ENCODE data around the gene CCDC92B.

CCDC92B gene

DNA sequence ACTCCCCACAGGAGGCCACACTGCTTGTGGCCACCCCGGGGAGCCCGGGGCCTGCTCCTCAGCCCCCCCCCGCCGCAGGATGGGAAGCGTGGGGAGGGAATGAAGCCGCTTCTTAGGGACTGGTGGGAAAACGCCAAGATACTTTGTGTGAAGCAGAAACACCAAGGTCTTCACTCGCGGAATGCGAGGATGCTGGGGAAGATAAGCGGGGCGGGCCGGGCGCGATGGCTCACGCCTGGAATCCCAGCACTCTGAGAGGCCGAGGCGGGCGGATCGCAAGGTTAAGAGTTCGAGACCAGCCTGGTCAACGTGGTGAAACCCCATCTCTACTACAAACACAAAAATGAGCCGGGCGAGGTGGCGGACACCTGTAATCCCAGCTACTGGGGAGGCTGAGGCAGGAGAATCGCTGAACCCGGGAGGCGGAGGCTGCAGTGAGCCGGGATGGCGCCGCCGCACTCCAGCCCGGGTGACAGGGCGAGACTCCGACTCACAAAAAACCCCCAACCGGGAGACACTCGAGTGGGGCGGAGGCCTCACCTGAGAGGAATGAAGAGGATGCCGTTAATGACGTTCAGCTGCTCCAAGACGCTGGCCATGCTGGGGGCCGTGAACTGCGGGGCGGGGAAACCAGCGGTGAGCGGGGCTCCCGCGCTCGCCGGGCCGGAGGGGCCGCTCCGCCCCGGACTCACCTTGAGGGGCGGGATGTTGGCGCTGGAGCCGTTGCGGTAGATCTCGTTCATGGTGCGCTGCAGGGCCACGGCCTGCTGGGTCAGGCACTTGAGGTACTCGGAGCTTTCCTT lies 58.2 kb downstream of the CCDC92B start:
- Histone ChIP-seq H2BK15ac (ENCODE audit: low read length) (no peak overlapping the region), H3K9ac (ENCODE audit: low read depth, low read length, poor library complexity) (no peak overlapping the region), H3K4me1 (ENCODE audit: control insufficient read depth in 2 of 2, insufficient read depth in 1 of 2, low read depth in 1 of 2, low read length in 2 of 2) (no peaks in the 10 kb centered on the region), H2BK12ac (ENCODE audit: low read length) (no peak overlapping the region), H4K8ac (ENCODE audit: low read depth, low read length) (no peak overlapping the region), H3K4me3 (ENCODE audit: low read length in 2 of 2) (no peak overlapping the region), H3K23ac (ENCODE audit: low read depth, low read length, poor library complexity) (no peak overlapping the region), H3K9me3 (replicated peaks in 1 of 2; ENCODE audit: control insufficient read depth in 2 of 2, insufficient read depth in 1 of 2, low read depth in 1 of 2, low read length in 2 of 2) (no peaks in the 10 kb centered on the region), H3K27ac (replicated peaks; ENCODE audit: low read length) (no peak overlapping the region), H3K14ac (ENCODE audit: low read length) (no peak overlapping the region), H3K79me1 (ENCODE audit: low read depth, low read length) (peaks cover 2% of the 10 kb centered on the region), H3K27me3 (ENCODE audit: control insufficient read depth in 3 of 3, insufficient read depth in 3 of 3, low read depth in 1 of 3, low read length in 3 of 3) (no peaks in the 10 kb centered on the region), H4K91ac (ENCODE audit: low read depth, low read length, poor library complexity) (no peak overlapping the region), H2BK120ac (ENCODE audit: low read depth, low read length) (no peak overlapping the region), H2BK5ac (ENCODE audit: low read length) (peak overlapping the region; percentile 35), H3K4me2 (ENCODE audit: insufficient read depth, low read length, poor library complexity, severe bottlenecking) (no peak overlapping the region), H3K18ac (ENCODE audit: low read length) (no peak overlapping the region), H2AK5ac (ENCODE audit: low read depth, low read length) (no peak overlapping the region), H2AFZ (ENCODE audit: low read length) (no peak overlapping the region), H3K36me3 (replicated peaks in 1 of 2; ENCODE audit: control insufficient read depth in 2 of 2, insufficient read depth in 2 of 2, low read length in 2 of 2) (peaks cover 5 to 43% of the 10 kb centered on the region in 2 donors), H3K4ac (ENCODE audit: low read length) (no peak overlapping the region)
- no peak for DNase-seq (ENCODE audit: low spot score)
- WGBS, 2 donors (ENCODE audit: extremely low coverage in 2 of 2, insufficient read length in 2 of 2, insufficient replicate concordance in 1 of 2) = no CpG with 5 or more reads among the region's 62 CpGs

DNA sequence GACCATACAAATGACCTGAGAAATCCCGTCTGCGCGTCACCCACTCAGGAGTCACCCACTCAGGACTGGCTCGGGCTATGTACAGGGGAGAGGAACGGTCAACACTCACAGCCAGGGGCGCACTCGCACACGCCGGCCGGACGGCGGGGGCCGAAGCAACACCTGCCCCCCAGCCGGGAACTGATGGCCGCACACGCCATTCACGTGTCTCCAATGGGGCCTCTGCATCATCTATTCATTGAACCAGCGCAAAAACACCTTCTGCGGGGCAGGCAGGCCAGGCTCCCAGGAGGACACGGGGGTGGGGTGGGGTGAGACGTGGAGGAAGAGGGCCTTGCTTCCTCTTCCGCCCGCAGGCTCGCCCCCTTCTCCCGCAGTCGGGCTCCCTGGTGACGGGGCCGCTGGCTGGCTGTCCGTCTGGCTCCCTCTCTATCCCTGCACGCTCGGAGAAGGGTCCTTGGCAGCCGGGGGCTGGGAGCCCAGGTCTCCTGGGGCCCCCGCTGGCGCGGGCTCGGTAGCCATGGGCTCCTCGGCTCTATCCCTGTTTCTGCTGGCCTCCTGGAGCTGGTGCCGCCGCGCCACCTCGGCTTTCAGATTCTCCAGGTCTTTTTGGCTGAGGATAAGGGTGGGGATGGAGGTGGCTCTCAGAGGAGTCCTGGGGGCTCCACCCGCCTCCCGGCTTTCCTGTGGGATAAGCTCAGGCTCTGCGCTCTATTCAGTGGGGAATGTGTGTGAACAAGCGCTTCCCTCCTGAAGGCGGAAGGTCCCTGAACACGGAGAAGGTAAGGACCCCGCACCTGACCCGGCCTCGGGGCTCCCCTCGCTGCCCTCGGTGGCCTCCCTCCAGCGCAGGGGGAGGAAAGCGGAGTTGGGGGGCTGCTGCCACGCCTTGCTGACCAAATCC lies 59.0 kb downstream of the CCDC92B start:
- Histone ChIP-seq H3K4me3 (ENCODE audit: low read length in 2 of 2) (no peak overlapping the region), H3K14ac (ENCODE audit: low read length) (no peak overlapping the region), H3K23ac (ENCODE audit: low read depth, low read length, poor library complexity) (peak overlapping the region; percentile 34), H3K4me1 (ENCODE audit: control insufficient read depth in 2 of 2, insufficient read depth in 1 of 2, low read depth in 1 of 2, low read length in 2 of 2) (no peaks in the 10 kb centered on the region), H4K8ac (ENCODE audit: low read depth, low read length) (no peak overlapping the region), H2BK15ac (ENCODE audit: low read length) (no peak overlapping the region), H3K4ac (ENCODE audit: low read length) (no peak overlapping the region), H2AK5ac (ENCODE audit: low read depth, low read length) (no peak overlapping the region), H3K18ac (ENCODE audit: low read length) (no peak overlapping the region), H3K27me3 (ENCODE audit: control insufficient read depth in 3 of 3, insufficient read depth in 3 of 3, low read depth in 1 of 3, low read length in 3 of 3) (no peaks in the 10 kb centered on the region), H3K4me2 (ENCODE audit: insufficient read depth, low read length, poor library complexity, severe bottlenecking) (no peak overlapping the region), H2BK12ac (ENCODE audit: low read length) (no peak overlapping the region), H4K91ac (ENCODE audit: low read depth, low read length, poor library complexity) (no peak overlapping the region), H2BK5ac (ENCODE audit: low read length) (no peak overlapping the region), H3K79me1 (ENCODE audit: low read depth, low read length) (peaks cover 2% of the 10 kb centered on the region), H3K36me3 (replicated peaks in 1 of 2; ENCODE audit: control insufficient read depth in 2 of 2, insufficient read depth in 2 of 2, low read length in 2 of 2) (peaks cover 4 to 36% of the 10 kb centered on the region in 2 donors), H2BK120ac (ENCODE audit: low read depth, low read length) (no peak overlapping the region), H2AFZ (ENCODE audit: low read length) (no peak overlapping the region), H3K9me3 (replicated peaks in 1 of 2; ENCODE audit: control insufficient read depth in 2 of 2, insufficient read depth in 1 of 2, low read depth in 1 of 2, low read length in 2 of 2) (no peaks in the 10 kb centered on the region), H3K9ac (ENCODE audit: low read depth, low read length, poor library complexity) (no peak overlapping the region), H3K27ac (replicated peaks; ENCODE audit: low read length) (no peak overlapping the region)
- no peak for DNase-seq (ENCODE audit: low spot score)
- no CpG with 5 or more reads among the region's 55 CpGs for WGBS, 2 donors (ENCODE audit: extremely low coverage in 2 of 2, insufficient read length in 2 of 2, insufficient replicate concordance in 1 of 2)

DNA sequence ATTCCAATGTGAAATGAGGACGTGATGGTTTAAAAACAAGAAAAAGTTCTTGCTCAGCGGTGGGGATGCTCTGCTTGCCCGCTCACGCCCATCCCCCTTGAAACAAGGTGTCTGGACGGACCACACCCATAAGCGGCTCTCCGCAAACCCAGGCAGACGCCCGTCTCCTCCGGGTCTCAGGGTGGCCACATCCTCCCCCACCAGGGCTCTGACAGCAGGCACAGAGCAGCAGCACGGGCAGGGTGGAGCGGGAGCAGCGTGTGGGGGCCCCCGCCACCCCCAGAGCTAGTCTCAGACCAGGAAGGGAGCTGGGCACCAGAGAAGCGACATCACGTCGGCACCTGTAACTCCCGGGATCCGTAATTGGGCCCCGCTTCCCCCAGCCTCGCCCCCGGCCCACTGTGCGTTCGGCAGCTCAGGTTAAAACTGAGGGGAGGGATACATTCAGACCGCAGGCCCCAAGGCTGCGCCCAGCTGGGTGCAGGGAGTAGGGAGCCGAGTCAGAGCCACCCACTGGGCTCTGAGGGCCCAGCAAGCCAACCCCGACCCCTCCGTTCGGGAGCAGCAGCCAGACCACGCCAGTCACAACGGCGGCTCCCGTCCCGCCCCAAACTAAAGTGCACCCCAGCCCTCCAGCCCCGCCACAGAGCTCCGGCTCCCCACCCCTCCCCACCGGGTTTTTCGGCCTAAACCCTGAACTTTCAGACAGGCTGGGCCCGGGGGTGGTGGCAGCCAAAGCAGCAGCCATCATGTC lies 59.9 kb downstream of the CCDC92B start:
- Histone ChIP-seq H2BK12ac (ENCODE audit: low read length) (no peak overlapping the region), H4K8ac (ENCODE audit: low read depth, low read length) (no peak overlapping the region), H3K4me2 (ENCODE audit: insufficient read depth, low read length, poor library complexity, severe bottlenecking) (no peak overlapping the region), H3K9me3 (replicated peaks in 1 of 2; ENCODE audit: control insufficient read depth in 2 of 2, insufficient read depth in 1 of 2, low read depth in 1 of 2, low read length in 2 of 2) (no peaks in the 10 kb centered on the region), H2AK5ac (ENCODE audit: low read depth, low read length) (peak overlapping the region; percentile 37), H3K36me3 (replicated peaks in 1 of 2; ENCODE audit: control insufficient read depth in 2 of 2, insufficient read depth in 2 of 2, low read length in 2 of 2) (peaks cover 4 to 42% of the 10 kb centered on the region in 2 donors), H4K91ac (ENCODE audit: low read depth, low read length, poor library complexity) (no peak overlapping the region), H2BK15ac (ENCODE audit: low read length) (no peak overlapping the region), H3K27ac (replicated peaks; ENCODE audit: low read length) (no peak overlapping the region), H2BK5ac (ENCODE audit: low read length) (peak overlapping the region; percentile 4), H2AFZ (ENCODE audit: low read length) (no peak overlapping the region), H3K27me3 (ENCODE audit: control insufficient read depth in 3 of 3, insufficient read depth in 3 of 3, low read depth in 1 of 3, low read length in 3 of 3) (no peaks in the 10 kb centered on the region), H3K4me1 (ENCODE audit: control insufficient read depth in 2 of 2, insufficient read depth in 1 of 2, low read depth in 1 of 2, low read length in 2 of 2) (no peaks in the 10 kb centered on the region), H3K4ac (ENCODE audit: low read length) (no peak overlapping the region), H3K4me3 (ENCODE audit: low read length in 2 of 2) (no peak overlapping the region), H2BK120ac (ENCODE audit: low read depth, low read length) (no peak overlapping the region), H3K9ac (ENCODE audit: low read depth, low read length, poor library complexity) (no peak overlapping the region), H3K18ac (ENCODE audit: low read length) (peak overlapping the region; percentile 76), H3K79me1 (ENCODE audit: low read depth, low read length) (no peaks in the 10 kb centered on the region), H3K14ac (ENCODE audit: low read length) (peak overlapping the region; percentile 82), H3K23ac (ENCODE audit: low read depth, low read length, poor library complexity) (peak overlapping the region; percentile 34)
- no CpG with 5 or more reads among the region's 40 CpGs for WGBS, 2 donors (ENCODE audit: extremely low coverage in 2 of 2, insufficient read length in 2 of 2, insufficient replicate concordance in 1 of 2)
- DNase-seq (ENCODE audit: low spot score) = no peak

Measured in neuronal stem cell (in vitro differentiated cells).